Measurements from ENCODE around the gene ACOT8. TPM values are rescaled to one million over a fixed set of nuclear protein-coding genes. Genes with fewer than 3 reads are reported as not detected.

The ACOT8 gene
- total and polyA plus RNA-seq, 2 of the 4 experiments (the other 2 are of a cell fraction), result 29.8 to 47.5 TPM

GRCh38 chr20:45892828-45893500 lies 35.8 kb upstream of the ACOT8 start:
- 0 out of 2 replicates have a peak, but pooled peaks cover 2% of the 10 kb centered on the region for H3K9me1 ChIP-seq (ENCODE audit: insufficient read depth, low read length)
- peaks cover 3% of the 10 kb centered on the region; the same call in 1 of the 2 replicates for H3K4me1 ChIP-seq (ENCODE audit: control insufficient read depth, insufficient read depth, low read length)
- in situ Hi-C loops (cut with MboI; ENCODE audit: low sequenced_read_pairs), result no loop called here
- H3K56ac ChIP-seq (ENCODE audit: extremely low read depth, insufficient read depth, low read length), result no peak overlapping the region
- no peak overlapping the region for H2AFZ ChIP-seq (replicated peaks; ENCODE audit: low read length, poor library complexity)
- H3K36me3 ChIP-seq (ENCODE audit: control insufficient read depth, insufficient read depth, low read length), result peaks cover 41% of the 10 kb centered on the region
- H2BK5ac ChIP-seq (ENCODE audit: low read depth, low read length, poor library complexity, severe bottlenecking), result no peak overlapping the region
- H3K9me3 ChIP-seq (ENCODE audit: control insufficient read depth, insufficient read depth, low read length), result no peaks in the 10 kb centered on the region
- no peak overlapping the region for H4K5ac ChIP-seq (ENCODE audit: low read depth, low read length)
- no peak for DNase-seq
- no peaks in the 10 kb centered on the region for H3K27me3 ChIP-seq (ENCODE audit: control insufficient read depth, insufficient read depth, low read length)
- ChIA-PET POLR2A (ENCODE audit: unreplicated experiment) (interaction anchor here (0.9 kb wide), 1 partner anchor 12 kb away, joined by 3 read pairs; the partner anchor contains the start of gene ZSWIM1), CTCF (interaction anchor here (0.7 to 1.6 kb wide), 4 partner anchors 13 to 121 kb away, joined by 3 to 6 read pairs (median 4); no protein-coding TSS in a partner anchor)
- H3K4ac ChIP-seq (ENCODE audit: low read depth, low read length), result no peak overlapping the region
- H3K18ac ChIP-seq (ENCODE audit: low read depth, low read length), result no peak overlapping the region
- no peak overlapping the region for H3K27ac ChIP-seq (ENCODE audit: insufficient read depth, low read length)
- 0 out of 2 replicates have a peak, but pooled peaks cover 8% of the 10 kb centered on the region for H4K20me1 ChIP-seq (ENCODE audit: insufficient read depth, low read length)
- H3K79me1 ChIP-seq (ENCODE audit: low read depth in 1 of 2, low read length in 2 of 2), result peaks cover 14 to 54% of the 10 kb centered on the region in 2 experiments
- no peak overlapping the region for H2BK15ac ChIP-seq (ENCODE audit: low read depth, low read length)
- no peak overlapping the region for H3K4me3 ChIP-seq (ENCODE audit: insufficient read depth, low read depth, low read length)
- no peak overlapping the region for H3K9ac ChIP-seq (ENCODE audit: low read depth, low read length)
- ATAC-seq (ENCODE audit: low read depth), result no peak
- no peak overlapping the region for H3K4me2 ChIP-seq (ENCODE audit: low read depth, low read length)
- H4K91ac ChIP-seq (ENCODE audit: insufficient read depth, low read depth, low read length), result no peak overlapping the region
- BruUV-seq (replicated peaks), result no TSS peak
- H2AK5ac ChIP-seq (ENCODE audit: low read depth, low read length), result no peak overlapping the region
- no CpG with 5 or more reads among the region's 4 CpGs for WGBS, 2 experiments (ENCODE audit: extremely low coverage in 2 of 2, insufficient read length in 1 of 2)
- no peak overlapping the region for H4K8ac ChIP-seq (ENCODE audit: low read depth in 2 of 2, low read length in 2 of 2)
- no peak overlapping the region for H3K23ac ChIP-seq (ENCODE audit: low read depth, low read length)
- H2AK9ac ChIP-seq (replicated peaks; ENCODE audit: low read depth, low read length, poor library complexity), result peak overlapping the region; percentile 52
- H2BK20ac ChIP-seq (ENCODE audit: low read depth, low read length), result no peak overlapping the region
- dilution Hi-C loops (cut with HindIII; ENCODE audit: low sequenced_read_pairs, unreplicated experiment), result no loop called here
- no peak overlapping the region for H3K14ac ChIP-seq (replicated peaks; ENCODE audit: low read depth, low read length)
- H2BK120ac ChIP-seq (ENCODE audit: low read depth, low read length), result no peak overlapping the region
- intact Hi-C loops (cut with micrococcal nuclease), result loop anchor here (5.0 kb wide), 1 partner anchor 79 kb away; the partner anchor contains the start of gene ZNF335
- TF ChIP-seq FOS (IDR thresholded peaks at IDR 0.05; ENCODE audit: low read depth, low read length), result no peak
- no peak for TF ChIP-seq CEBPB (IDR thresholded peaks at IDR 0.05; ENCODE audit: low read depth, low read length)
- TF ChIP-seq CTCF (conservative IDR thresholded peaks at IDR 0.05; ENCODE audit: low read depth, low read length), result no peak
- no peak for TF ChIP-seq USF2 (IDR thresholded peaks at IDR 0.05; ENCODE audit: low read depth, low read length)
- no peak for TF ChIP-seq MXI1 (IDR thresholded peaks at IDR 0.05; ENCODE audit: borderline replicate concordance, low read depth, low read length)
- no peak for TF ChIP-seq CHD1 (IDR thresholded peaks at IDR 0.05; ENCODE audit: low read depth, low read length)
- no peak for TF ChIP-seq SMC3 (IDR thresholded peaks at IDR 0.05; ENCODE audit: low read depth, low read length)
- TF ChIP-seq MAZ (IDR thresholded peaks at IDR 0.05; ENCODE audit: borderline replicate concordance, low read depth, low read length), result no peak
- TF ChIP-seq RFX5 (IDR thresholded peaks at IDR 0.05; ENCODE audit: low read depth, low read length), result no peak
- no peak for TF ChIP-seq NFE2L2 (IDR thresholded peaks at IDR 0.05; ENCODE audit: low read depth, low read length)
- TF ChIP-seq BHLHE40 (IDR thresholded peaks at IDR 0.05; ENCODE audit: low read depth, low read length), result no peak
- no peak for TF ChIP-seq MAFK (IDR thresholded peaks at IDR 0.05; ENCODE audit: low read depth, low read length)
- TF ChIP-seq ELK1 (IDR thresholded peaks at IDR 0.05; ENCODE audit: borderline replicate concordance, low read depth, low read length), result no peak
- no peak for TF ChIP-seq RAD21 (IDR thresholded peaks at IDR 0.05; ENCODE audit: low read length)
- TF ChIP-seq RCOR1 (IDR thresholded peaks at IDR 0.05; ENCODE audit: insufficient replicate concordance, low read length), result no peak

All from IMR-90 (cell line).